Frontal cortex (tissue), 4 donors: ENCODE measurements around the gene PPP1R12B. TPM values are rescaled to one million over a fixed set of nuclear protein-coding genes. Genes with fewer than 3 reads are reported as not detected.
"Not testable (repeated sequence)": the region's sequence is repeated elsewhere in the genome, so short reads cannot be mapped to it uniquely, and the experiment has no call there.

Source experiments
- DNase-seq, 2 donors: peaks; one replicate each; pipeline ENCODE4 v3.0.0; 2012; ENCODE audit warnings: low spot score in 2 of 2
- FAIRE-seq: peaks from 2 replicates; lab custom pipeline; 2012; peaks lifted over from hg19 to GRCh38; lab: Jason Lieb, UNC
- total RNA-seq: library from RNA; depleted of rRNA; stranded (reverse); fragments of >200 nt; gene quantifications from one replicate; pipeline ENCODE4 v1.2.3, GENCODE V29; 2014
- donor health status: control.
- donor health status: control.
- donor health status: control.

PPP1R12B gene
- total RNA-seq, 1 donor from 2014 or later: 24.5 TPM

- not testable (repeated sequence) for FAIRE-seq, DNase-seq
These were observed 196.4 kb downstream of the PPP1R12B start for GRCh38 chr1:202544766-202545449.

GRCh38 chr1:202545647-202546303, 197.3 kb downstream of the PPP1R12B start:
- FAIRE-seq: not testable (repeated sequence)

GRCh38 chr1:202546377-202546776, 197.9 kb downstream of the PPP1R12B start:
- DNase-seq, FAIRE-seq: not testable (repeated sequence)

More at GRCh38 chr1:202545647-202546303, 197.3 kb downstream of the PPP1R12B start:
- not testable (repeated sequence) for DNase-seq

- DNase-seq, FAIRE-seq: not testable (repeated sequence)
These were observed 198.3 kb downstream of the PPP1R12B start for GRCh38 chr1:202546796-202547195.

- FAIRE-seq (no peak), DNase-seq (no peak)
These were observed 198.7 kb downstream of the PPP1R12B start for GRCh38 chr1:202547215-202547614.

GRCh38 chr1:202550088-202550487, 201.6 kb downstream of the PPP1R12B start:
- DNase-seq, FAIRE-seq: not testable (repeated sequence)

GRCh38 chr1:202551683-202552082, 203.2 kb downstream of the PPP1R12B start:
- DNase-seq (no peak), FAIRE-seq (no peak)

- not testable (repeated sequence) for FAIRE-seq, DNase-seq
These were observed 204.1 kb downstream of the PPP1R12B start for GRCh38 chr1:202552615-202553014.

GRCh38 chr1:202553078-202553477, 204.6 kb downstream of the PPP1R12B start:
- DNase-seq, FAIRE-seq: not testable (repeated sequence)

GRCh38 chr1:202553560-202554038, 205.1 kb downstream of the PPP1R12B start:
- DNase-seq: no peak

GRCh38 chr1:202554619-202555018, 206.1 kb downstream of the PPP1R12B start:
- not testable (repeated sequence) for DNase-seq, FAIRE-seq

More at GRCh38 chr1:202553560-202554038, 205.1 kb downstream of the PPP1R12B start:
- no peak for FAIRE-seq

GRCh38 chr1:202556037-202556436, 207.5 kb downstream of the PPP1R12B start:
- DNase-seq, FAIRE-seq: not testable (repeated sequence)

GRCh38 chr1:202557662-202558061, 209.2 kb downstream of the PPP1R12B start:
- not testable (repeated sequence) for DNase-seq, FAIRE-seq

- FAIRE-seq (no peak), DNase-seq (no peak)
These were observed 212.7 kb downstream of the PPP1R12B start for GRCh38 chr1:202561240-202561639.

- FAIRE-seq: no peak
- DNase-seq: no peak
These were observed 213.4 kb downstream of the PPP1R12B start for GRCh38 chr1:202561726-202562443.

- no peak for FAIRE-seq
- no peak for DNase-seq
These were observed 214.1 kb downstream of the PPP1R12B start for GRCh38 chr1:202562444-202563060.

- FAIRE-seq (no peak), DNase-seq (no peak)
These were observed 215.3 kb downstream of the PPP1R12B start for GRCh38 chr1:202563818-202564217.

GRCh38 chr1:202564958-202565495, 216.5 kb downstream of the PPP1R12B start:
- no peak for FAIRE-seq
- DNase-seq: no peak

GRCh38 chr1:202565890-202566602, 217.5 kb downstream of the PPP1R12B start:
- DNase-seq (no peak), FAIRE-seq (no peak)
